Left ventricle myocardium inferior (tissue), 1 donor: ENCODE measurements around the gene SPRED2. TPM values are rescaled to one million over a fixed set of nuclear protein-coding genes. Genes with fewer than 3 reads are reported as not detected.

Experiments used
- DNase-seq: peaks from one replicate; pipeline ENCODE4 v3.0.0-alpha.2; 2020
- H3K27ac ChIP-seq: fragments of 200-600 bp; replicated peaks from 2 replicates; pipeline ENCODE4 v1.8.0; 2021
- H3K27me3 ChIP-seq: fragments of 200-600 bp; 2 replicates; pipeline ENCODE4 v1.8.0; 2021; ENCODE audit warnings: low read depth
- H3K36me3 ChIP-seq: fragments of 200-600 bp; 2 replicates; pipeline ENCODE4 v1.8.0; 2021
- H3K4me1 ChIP-seq: fragments of 200-600 bp; 2 replicates; pipeline ENCODE4 v1.8.0; 2021
- H3K4me3 ChIP-seq: fragments of 200-600 bp; 2 replicates; pipeline ENCODE4 v1.8.0; 2021; ENCODE audit warnings: mild to moderate bottlenecking, moderate library complexity
- H3K9me3 ChIP-seq: fragments of 200-600 bp; replicated peaks from 2 replicates; pipeline ENCODE4 v1.8.0; 2021
- intact Hi-C: fragments of 100-400 bp; cut with micrococcal nuclease; formaldehyde crosslinking; loops from one replicate; pipeline ENCODE4 v1.11.0; 2022
- total RNA-seq: library from RNA; stranded (reverse); fragmentation: NEBNext Ultra II Directional; extraction: Animal tissue kit (Norgen Biotek cat#: 25700); gene quantifications from one replicate; pipeline ENCODE4 v1.2.1, GENCODE V29; 2021
- TF ChIP-seq, protein P1 (sequence below): fragments of 200-600 bp; IDR thresholded peaks from 2 replicates; pipeline ENCODE4 v1.8.0; 2021; ENCODE audit warnings: antibody characterized with exemption, mild to moderate bottlenecking, borderline replicate concordance
- donor health status: DM: no; HTN: yes; CAD: no; lungs with severe emphysema.

The SPRED2 gene
- total RNA-seq, 1 donor from 2014 or later, result 18.9 TPM

DNA sequence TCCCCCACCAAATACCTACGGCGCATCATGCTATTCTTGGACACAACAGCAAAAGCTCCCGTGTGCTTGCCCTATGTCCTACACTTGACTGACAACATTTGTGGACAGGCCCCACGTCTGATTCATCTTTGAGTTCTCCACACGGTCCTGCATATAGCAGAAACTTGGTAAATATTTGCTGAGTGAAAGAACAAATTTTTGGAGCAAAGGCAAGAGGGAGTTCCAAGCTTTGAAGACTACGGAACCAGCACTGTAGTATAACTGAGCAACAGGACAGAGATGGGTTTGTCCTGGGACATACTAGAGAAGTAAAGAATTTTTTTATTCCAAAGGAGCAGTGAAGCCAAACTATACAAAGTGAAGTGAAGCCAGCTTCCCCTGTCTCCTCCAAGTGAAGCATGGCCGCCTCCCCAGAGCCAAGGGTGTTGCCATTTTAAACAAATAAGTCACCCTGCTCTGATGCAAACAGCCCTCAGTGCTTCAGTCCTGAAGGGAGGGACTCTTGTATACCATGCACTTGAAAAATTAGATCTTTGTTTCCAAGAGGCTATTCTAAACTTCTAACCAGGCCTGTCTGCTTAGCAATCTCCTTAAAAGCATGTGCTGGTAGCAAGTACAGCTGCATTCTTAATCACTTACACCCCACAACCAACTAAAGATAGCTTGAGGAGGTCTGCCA is 35.9 kb downstream of the SPRED2 start:
- DNase-seq, result no peak
- H3K27ac ChIP-seq, result peak overlapping the region; percentile 1
- H3K36me3 ChIP-seq, result no peaks in the 10 kb centered on the region
- no peaks in the 10 kb centered on the region for H3K27me3 ChIP-seq
- intact Hi-C loops, result no loop called here
- no peaks in the 10 kb centered on the region for H3K9me3 ChIP-seq
- TF ChIP-seq, protein P1, sequence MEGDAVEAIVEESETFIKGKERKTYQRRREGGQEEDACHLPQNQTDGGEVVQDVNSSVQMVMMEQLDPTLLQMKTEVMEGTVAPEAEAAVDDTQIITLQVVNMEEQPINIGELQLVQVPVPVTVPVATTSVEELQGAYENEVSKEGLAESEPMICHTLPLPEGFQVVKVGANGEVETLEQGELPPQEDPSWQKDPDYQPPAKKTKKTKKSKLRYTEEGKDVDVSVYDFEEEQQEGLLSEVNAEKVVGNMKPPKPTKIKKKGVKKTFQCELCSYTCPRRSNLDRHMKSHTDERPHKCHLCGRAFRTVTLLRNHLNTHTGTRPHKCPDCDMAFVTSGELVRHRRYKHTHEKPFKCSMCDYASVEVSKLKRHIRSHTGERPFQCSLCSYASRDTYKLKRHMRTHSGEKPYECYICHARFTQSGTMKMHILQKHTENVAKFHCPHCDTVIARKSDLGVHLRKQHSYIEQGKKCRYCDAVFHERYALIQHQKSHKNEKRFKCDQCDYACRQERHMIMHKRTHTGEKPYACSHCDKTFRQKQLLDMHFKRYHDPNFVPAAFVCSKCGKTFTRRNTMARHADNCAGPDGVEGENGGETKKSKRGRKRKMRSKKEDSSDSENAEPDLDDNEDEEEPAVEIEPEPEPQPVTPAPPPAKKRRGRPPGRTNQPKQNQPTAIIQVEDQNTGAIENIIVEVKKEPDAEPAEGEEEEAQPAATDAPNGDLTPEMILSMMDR, result no peak
- peaks cover 57% of the 10 kb centered on the region for H3K4me1 ChIP-seq
- no peak overlapping the region for H3K4me3 ChIP-seq

DNA sequence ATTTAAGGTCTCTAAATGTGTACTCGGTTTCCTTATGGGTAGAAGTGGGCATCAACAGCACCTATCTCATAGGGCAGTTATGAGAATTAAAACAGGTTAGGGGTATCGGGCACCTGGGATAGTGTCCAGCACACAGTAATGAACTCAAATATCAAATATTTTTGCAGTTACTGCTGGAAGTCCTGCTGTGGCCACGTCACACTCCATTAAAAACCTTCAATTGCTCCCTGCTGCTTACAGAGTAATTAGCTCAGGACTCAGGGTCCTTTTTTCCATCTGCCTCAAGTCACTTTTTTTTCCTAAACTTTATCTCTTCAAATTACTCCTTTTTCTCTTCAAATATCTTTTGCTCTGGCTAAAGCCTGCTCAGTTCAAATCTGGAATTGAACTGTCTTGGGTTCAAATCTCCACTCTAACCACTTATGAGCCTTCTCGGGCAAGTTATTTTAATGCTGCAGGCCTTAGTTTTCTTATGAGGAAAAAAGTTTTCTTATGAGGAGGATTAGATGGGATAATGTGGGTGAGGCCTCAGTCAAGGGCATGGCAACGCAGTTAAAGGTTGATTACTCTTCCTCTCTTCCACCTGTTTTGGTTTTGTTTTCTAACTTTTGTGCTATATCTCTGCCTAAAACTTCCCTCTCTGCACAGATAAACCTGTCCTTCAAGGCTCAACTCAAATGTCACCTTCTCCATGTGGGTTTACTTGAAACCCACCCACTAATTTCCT is 36.6 kb downstream of the SPRED2 start:
- H3K9me3 ChIP-seq, result no peaks in the 10 kb centered on the region
- intact Hi-C loops, result no loop called here
- no peaks in the 10 kb centered on the region for H3K36me3 ChIP-seq
- no peak overlapping the region for H3K4me3 ChIP-seq
- H3K27me3 ChIP-seq, result no peaks in the 10 kb centered on the region
- peaks cover 54% of the 10 kb centered on the region for H3K4me1 ChIP-seq
- H3K27ac ChIP-seq, result no peak overlapping the region
- TF ChIP-seq, protein P1, result no peak
- no peak for DNase-seq

DNA sequence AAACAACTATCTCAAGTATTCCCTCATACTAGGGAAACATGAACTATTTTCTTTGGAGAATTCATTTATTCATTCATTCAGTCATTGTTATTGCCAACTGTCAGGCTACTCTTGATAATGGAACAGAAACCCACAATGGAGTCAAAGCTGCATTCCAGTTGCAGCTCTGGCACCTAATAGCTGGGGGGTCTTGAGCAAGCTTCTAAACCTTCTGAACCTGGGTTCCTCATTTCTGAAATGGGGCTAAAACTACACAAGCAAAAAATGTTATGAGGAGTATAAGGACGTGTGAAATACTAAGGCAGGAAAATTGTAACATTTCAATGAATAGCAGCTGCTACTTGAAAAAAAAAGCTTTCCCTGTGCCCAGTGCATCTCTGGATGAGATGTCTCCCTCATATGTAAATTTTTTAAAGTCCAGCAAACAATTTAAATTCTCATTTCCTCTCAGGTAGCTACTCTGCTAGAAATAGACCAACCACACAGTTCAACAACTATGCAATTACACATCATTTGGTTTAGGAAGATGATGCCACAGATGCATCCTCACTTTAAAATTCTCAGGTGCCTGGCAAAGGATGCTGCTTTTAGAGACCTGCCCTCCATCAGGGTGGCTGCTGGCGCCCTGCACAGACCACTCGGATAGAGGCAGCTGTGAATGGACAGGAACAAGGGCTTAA is 38.5 kb downstream of the SPRED2 start:
- Histone ChIP-seq H3K4me1 (peaks cover 73% of the 10 kb centered on the region), H3K4me3 (no peak overlapping the region), H3K9me3 (no peaks in the 10 kb centered on the region), H3K27me3 (no peaks in the 10 kb centered on the region), H3K36me3 (no peaks in the 10 kb centered on the region), H3K27ac (no peak overlapping the region)
- intact Hi-C loops, result no loop called here
- TF ChIP-seq, protein P1, result no peak
- no peak for DNase-seq

GRCh38 chr2:65393046-65393445 is 39.4 kb downstream of the SPRED2 start:
- Histone ChIP-seq H3K36me3 (no peaks in the 10 kb centered on the region), H3K9me3 (no peaks in the 10 kb centered on the region), H3K27me3 (no peaks in the 10 kb centered on the region), H3K4me1 (peaks cover 82% of the 10 kb centered on the region), H3K27ac (no peak overlapping the region), H3K4me3 (no peak overlapping the region)
- TF ChIP-seq, protein P1, result no peak
- DNase-seq, result no peak
- intact Hi-C loops, result no loop called here

DNA sequence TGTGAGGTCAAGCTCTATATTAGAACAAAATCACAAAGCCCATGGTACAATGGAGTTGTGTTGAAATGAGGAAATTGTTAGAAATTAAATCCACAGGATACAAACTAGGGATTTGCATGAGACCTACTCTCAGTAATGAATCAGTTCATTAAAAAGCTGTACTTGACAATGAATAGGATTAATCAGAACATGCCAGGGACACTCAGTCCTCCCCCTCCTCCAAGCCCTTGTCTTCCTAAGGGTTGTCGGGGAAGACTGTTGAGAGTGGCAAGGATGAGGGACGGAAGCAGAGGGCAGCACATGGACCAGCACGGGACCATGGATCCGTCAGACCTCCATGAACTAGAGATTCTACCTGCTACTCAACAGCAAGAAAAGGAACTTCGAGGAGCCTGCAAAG is 39.8 kb downstream of the SPRED2 start:
- no peak for DNase-seq
- no peaks in the 10 kb centered on the region for H3K9me3 ChIP-seq
- H3K27me3 ChIP-seq, result no peaks in the 10 kb centered on the region
- no peaks in the 10 kb centered on the region for H3K36me3 ChIP-seq
- TF ChIP-seq, protein P1, result no peak
- peaks cover 84% of the 10 kb centered on the region for H3K4me1 ChIP-seq
- H3K4me3 ChIP-seq, result no peak overlapping the region
- intact Hi-C loops, result no loop called here
- H3K27ac ChIP-seq, result no peak overlapping the region
